ENCODE measurements around the gene GCA. TPM values are rescaled to one million over a fixed set of nuclear protein-coding genes. Genes with fewer than 3 reads are reported as not detected.

The GCA gene, protein sequence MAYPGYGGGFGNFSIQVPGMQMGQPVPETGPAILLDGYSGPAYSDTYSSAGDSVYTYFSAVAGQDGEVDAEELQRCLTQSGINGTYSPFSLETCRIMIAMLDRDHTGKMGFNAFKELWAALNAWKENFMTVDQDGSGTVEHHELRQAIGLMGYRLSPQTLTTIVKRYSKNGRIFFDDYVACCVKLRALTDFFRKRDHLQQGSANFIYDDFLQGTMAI
- not detected for polyA plus RNA-seq (2012; ENCODE audit: insufficient read length, low read depth)

DNA sequence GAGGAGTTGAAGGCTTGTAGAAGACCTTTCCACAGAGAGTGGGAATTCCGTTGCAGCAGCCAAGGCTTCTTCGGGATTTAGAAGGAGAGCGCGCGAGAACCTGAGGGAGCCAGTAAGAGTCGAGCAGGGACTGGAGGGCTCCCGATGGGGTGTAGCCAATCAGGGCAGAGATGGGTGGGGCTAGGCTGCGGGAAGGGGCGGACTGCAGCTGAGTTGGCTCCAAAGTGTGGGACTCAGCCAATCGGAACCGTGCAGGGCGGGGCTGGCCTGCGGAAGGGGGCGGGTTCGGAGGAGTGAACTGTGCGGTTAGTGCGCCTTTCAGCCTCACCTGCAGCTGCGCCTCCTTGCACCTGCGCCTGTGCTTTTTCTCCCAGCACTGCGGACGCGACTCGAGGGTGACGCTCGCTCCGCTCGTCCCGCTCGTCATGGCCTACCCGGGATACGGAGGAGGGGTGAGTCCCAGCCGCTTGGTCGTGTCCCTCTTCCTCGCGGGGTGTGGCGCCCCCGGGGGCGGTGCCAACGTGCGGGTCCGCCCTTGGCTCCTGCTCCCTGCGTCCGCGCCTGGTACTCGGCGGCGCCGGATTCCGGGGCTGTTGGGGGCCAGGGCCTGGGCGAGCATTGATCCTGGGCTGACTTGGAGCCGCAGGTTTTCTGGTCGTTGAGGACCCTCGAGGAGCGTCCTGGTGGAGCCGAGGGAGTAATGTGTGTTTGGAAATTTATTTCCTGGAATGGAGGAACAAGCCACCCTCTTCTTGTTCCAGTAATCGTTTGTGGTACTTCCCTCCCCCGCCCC, at the start of gene GCA:
Gene GCA, plus strand, starts transcription at position 309 of the 793 bp plus-strand sequence. Its CDS starts 117 bp downstream, at position 426.
- TF ChIP-seq FOXP2 (optimal IDR thresholded peaks at IDR 0.05; ENCODE audit: borderline replicate concordance, extremely low read depth, extremely low read length, insufficient read depth) (no peak), SIN3A (IDR thresholded peaks at IDR 0.05; ENCODE audit: borderline replicate concordance, insufficient read depth, low read length) (no peak), TAF1 (IDR thresholded peaks at IDR 0.05; ENCODE audit: borderline replicate concordance, insufficient read depth, low read length) (no peak), POLR2AphosphoS5 (IDR thresholded peaks at IDR 0.05; ENCODE audit: low read depth, low read length) (no peak)
- TF ChIP-seq, protein P1, sequence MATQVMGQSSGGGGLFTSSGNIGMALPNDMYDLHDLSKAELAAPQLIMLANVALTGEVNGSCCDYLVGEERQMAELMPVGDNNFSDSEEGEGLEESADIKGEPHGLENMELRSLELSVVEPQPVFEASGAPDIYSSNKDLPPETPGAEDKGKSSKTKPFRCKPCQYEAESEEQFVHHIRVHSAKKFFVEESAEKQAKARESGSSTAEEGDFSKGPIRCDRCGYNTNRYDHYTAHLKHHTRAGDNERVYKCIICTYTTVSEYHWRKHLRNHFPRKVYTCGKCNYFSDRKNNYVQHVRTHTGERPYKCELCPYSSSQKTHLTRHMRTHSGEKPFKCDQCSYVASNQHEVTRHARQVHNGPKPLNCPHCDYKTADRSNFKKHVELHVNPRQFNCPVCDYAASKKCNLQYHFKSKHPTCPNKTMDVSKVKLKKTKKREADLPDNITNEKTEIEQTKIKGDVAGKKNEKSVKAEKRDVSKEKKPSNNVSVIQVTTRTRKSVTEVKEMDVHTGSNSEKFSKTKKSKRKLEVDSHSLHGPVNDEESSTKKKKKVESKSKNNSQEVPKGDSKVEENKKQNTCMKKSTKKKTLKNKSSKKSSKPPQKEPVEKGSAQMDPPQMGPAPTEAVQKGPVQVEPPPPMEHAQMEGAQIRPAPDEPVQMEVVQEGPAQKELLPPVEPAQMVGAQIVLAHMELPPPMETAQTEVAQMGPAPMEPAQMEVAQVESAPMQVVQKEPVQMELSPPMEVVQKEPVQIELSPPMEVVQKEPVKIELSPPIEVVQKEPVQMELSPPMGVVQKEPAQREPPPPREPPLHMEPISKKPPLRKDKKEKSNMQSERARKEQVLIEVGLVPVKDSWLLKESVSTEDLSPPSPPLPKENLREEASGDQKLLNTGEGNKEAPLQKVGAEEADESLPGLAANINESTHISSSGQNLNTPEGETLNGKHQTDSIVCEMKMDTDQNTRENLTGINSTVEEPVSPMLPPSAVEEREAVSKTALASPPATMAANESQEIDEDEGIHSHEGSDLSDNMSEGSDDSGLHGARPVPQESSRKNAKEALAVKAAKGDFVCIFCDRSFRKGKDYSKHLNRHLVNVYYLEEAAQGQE (IDR thresholded peaks at IDR 0.05; ENCODE audit: insufficient read depth in 1 of 2, low read depth in 2 of 2, low read length in 2 of 2): no peak

DNA sequence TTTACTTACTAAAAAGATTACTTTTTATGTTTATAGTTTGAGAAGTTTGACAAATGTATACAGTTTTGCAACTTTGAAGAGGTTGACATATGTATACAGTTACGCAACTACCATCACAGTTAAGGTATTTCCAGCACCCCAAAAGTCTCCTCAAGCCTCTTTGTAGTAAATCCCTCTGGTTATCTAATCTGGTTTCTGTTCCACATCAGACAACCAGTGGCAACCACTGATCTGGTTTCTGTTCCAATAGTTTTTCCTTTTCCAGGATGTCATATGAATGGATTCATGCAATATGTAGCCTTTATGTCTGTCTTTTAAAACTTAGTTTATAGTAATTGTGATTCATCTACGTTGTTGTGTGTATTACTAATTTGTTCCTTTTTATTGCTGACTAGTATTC, 48.9 kb upstream of the GCA start:
- TF ChIP-seq FOXP2 (optimal IDR thresholded peaks at IDR 0.05; ENCODE audit: borderline replicate concordance, extremely low read depth, extremely low read length, insufficient read depth): no peak
- TF ChIP-seq POLR2AphosphoS5 (IDR thresholded peaks at IDR 0.05; ENCODE audit: low read depth, low read length): no peak
- TF ChIP-seq TAF1 (IDR thresholded peaks at IDR 0.05; ENCODE audit: borderline replicate concordance, insufficient read depth, low read length): no peak
- no peak for TF ChIP-seq SIN3A (IDR thresholded peaks at IDR 0.05; ENCODE audit: borderline replicate concordance, insufficient read depth, low read length)
- TF ChIP-seq, protein P1 (IDR thresholded peaks at IDR 0.05; ENCODE audit: insufficient read depth in 1 of 2, low read depth in 2 of 2, low read length in 2 of 2): no peak

DNA sequence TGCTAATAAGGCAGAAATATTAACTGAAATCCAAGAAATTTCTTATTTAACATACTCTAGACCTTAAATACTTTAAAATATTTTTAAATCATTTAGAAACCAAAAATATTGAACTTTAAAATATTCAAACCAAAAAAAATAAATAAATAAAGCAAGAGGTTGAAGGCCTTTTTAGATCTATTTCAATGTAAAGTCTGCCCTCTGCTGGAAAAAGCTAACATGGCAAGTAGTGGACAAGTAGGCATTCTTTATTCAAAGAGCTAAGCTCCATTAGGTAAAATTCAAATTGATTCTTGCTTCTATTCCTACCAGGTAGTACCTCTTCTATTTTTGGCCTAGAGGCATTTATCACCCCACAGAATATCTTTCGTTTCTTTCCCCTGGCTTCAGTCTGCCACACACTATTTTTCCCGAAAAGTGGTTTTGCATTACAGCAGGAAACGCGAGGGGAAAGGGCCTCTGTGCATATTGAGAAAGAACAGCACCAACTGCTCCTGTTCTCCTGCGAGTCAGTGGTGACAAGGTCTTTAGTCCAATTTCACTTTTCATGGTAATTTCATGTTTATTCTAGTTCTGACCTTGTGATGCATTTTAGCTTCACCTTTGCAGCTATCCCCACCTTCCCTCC, 45.9 kb upstream of the GCA start:
- TF ChIP-seq SIN3A (IDR thresholded peaks at IDR 0.05; ENCODE audit: borderline replicate concordance, insufficient read depth, low read length) (no peak), FOXP2 (optimal IDR thresholded peaks at IDR 0.05; ENCODE audit: borderline replicate concordance, extremely low read depth, extremely low read length, insufficient read depth) (no peak), POLR2AphosphoS5 (IDR thresholded peaks at IDR 0.05; ENCODE audit: low read depth, low read length) (no peak), TAF1 (IDR thresholded peaks at IDR 0.05; ENCODE audit: borderline replicate concordance, insufficient read depth, low read length) (no peak)
- TF ChIP-seq, protein P1 (IDR thresholded peaks at IDR 0.05; ENCODE audit: insufficient read depth in 1 of 2, low read depth in 2 of 2, low read length in 2 of 2): no peak

DNA sequence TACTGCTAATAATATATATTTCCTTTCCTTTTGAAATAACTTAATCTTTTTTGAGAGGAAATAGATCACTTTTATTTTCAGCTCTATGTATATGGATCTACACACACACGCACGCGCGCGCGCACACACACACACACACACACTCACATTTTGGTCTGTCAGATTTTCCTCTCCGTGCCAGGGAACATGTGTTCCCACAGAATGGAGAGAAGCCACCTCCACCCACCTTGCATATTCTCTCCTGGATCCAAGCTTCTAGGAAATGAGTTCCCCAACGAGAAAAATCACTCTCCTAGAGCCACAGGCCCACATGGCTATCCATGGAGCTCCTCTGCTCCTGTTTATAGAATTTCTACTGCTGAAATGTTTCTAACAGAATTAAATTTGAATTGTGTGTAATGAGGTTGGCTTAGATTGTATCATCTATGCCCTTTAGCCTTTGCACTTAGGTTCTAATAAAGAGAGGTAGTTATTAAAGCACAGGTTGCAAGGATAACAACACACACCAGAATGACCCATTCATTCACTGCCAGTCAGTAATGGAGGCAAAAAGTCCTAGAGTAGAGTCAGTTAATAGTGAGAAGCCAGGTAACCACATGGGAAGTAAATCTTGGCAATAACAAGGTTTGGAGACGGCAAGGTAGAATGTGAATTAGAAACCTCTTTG, 45.1 kb upstream of the GCA start:
- TF ChIP-seq FOXP2 (optimal IDR thresholded peaks at IDR 0.05; ENCODE audit: borderline replicate concordance, extremely low read depth, extremely low read length, insufficient read depth) (no peak), POLR2AphosphoS5 (IDR thresholded peaks at IDR 0.05; ENCODE audit: low read depth, low read length) (no peak), TAF1 (IDR thresholded peaks at IDR 0.05; ENCODE audit: borderline replicate concordance, insufficient read depth, low read length) (no peak), SIN3A (IDR thresholded peaks at IDR 0.05; ENCODE audit: borderline replicate concordance, insufficient read depth, low read length) (no peak)
- TF ChIP-seq, protein P1 (IDR thresholded peaks at IDR 0.05; ENCODE audit: insufficient read depth in 1 of 2, low read depth in 2 of 2, low read length in 2 of 2): no peak
